DND-41 (cell line): ENCODE data around the gene SIAH1.

Source experiments
- EZH2 ChIP-seq: IDR thresholded peaks from 3 replicates; pipeline ENCODE4 v1.6.1; 2012; ENCODE audit warnings: borderline replicate concordance, low read depth, mild to moderate bottlenecking, moderate library complexity, low read length, inconsistent platforms; ENCODE audit not compliant: severe bottlenecking
- TF ChIP-seq, protein P1 (sequence below): IDR thresholded peaks from 2 replicates; pipeline ENCODE4 v1.5.1; 2012; ENCODE audit warnings: borderline replicate concordance, low read length, moderate library complexity, mild to moderate bottlenecking; ENCODE audit not compliant: poor library complexity, severe bottlenecking; ENCODE audit errors: extremely low read depth

DNA sequence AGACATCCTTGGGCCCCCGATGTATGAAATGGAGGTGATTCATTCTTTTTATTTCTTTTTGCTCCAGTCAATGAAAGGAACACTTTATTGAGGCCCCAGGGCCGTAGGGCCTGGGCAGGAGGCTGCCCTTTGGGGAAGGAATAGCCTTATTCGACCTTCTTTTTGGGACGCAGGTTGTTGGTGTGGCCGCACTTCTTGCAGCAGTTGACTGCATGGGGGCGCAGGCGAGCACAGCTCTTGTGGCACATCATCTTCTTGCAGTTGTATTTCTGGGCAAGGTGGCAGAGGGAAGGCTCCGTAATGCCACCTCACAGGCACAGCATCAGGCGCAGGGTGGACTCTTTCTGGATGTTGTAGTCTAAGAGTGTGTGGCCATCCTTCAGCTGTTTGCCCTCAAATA lies 50.9 kb downstream of the SIAH1 start:
- TF ChIP-seq, protein P1, sequence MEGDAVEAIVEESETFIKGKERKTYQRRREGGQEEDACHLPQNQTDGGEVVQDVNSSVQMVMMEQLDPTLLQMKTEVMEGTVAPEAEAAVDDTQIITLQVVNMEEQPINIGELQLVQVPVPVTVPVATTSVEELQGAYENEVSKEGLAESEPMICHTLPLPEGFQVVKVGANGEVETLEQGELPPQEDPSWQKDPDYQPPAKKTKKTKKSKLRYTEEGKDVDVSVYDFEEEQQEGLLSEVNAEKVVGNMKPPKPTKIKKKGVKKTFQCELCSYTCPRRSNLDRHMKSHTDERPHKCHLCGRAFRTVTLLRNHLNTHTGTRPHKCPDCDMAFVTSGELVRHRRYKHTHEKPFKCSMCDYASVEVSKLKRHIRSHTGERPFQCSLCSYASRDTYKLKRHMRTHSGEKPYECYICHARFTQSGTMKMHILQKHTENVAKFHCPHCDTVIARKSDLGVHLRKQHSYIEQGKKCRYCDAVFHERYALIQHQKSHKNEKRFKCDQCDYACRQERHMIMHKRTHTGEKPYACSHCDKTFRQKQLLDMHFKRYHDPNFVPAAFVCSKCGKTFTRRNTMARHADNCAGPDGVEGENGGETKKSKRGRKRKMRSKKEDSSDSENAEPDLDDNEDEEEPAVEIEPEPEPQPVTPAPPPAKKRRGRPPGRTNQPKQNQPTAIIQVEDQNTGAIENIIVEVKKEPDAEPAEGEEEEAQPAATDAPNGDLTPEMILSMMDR = peak; percentile 27
- no peak for TF ChIP-seq EZH2
